Breast epithelium (tissue), 3 donors: ENCODE measurements around the gene SH2D2A.

Experiments used
- POLR2AphosphoS5 ChIP-seq, 3 donors: sonication (generic); formaldehyde crosslinking; IDR thresholded peaks; one replicate each; pipeline ENCODE4 v1.6.1; 2017; ENCODE audit warnings: antibody characterized with exemption in 3 of 3
- TF ChIP-seq, protein P1 (sequence below), 3 donors: fragments of 450-650 bp; IDR thresholded peaks; one replicate each; pipeline ENCODE4 v1.5.1; 2016 to 2017; ENCODE audit warnings: antibody characterized with exemption in 3 of 3, mild to moderate bottlenecking in 3 of 3, moderate library complexity in 3 of 3

DNA sequence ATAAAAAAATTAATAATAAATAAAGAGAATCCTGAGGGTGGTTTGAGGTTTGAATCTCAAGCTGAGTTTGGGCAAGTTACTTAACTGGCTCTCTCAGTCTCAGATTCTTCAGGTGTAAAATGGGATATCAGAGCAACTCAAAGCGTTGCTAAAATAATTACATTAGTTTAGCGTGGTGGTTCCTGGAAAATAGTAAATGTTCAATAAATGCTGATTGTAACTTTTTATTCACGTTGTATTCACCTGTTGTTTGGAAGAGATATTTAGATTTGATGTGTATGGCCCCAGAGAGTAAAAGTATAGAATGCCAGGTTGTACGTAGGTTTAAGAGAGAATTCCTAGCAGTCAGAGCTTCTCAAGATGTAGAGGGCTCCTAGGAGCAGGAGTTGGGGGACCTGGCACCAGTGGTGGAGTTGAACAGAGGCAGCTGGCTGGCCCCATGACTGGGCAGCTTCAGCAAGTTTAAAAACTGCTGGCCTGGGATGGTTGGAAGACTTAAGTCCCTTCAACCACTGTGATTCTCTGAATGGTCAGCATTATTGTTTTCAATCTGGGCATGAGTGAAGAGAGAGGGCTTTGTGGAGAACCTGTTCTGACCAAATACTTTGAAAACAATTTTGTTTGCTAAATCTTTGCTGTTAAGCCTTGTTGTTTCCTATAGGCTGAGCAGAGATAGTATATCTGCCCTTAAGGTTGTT, 26.9 kb downstream of the SH2D2A start:
- TF ChIP-seq, protein P1, sequence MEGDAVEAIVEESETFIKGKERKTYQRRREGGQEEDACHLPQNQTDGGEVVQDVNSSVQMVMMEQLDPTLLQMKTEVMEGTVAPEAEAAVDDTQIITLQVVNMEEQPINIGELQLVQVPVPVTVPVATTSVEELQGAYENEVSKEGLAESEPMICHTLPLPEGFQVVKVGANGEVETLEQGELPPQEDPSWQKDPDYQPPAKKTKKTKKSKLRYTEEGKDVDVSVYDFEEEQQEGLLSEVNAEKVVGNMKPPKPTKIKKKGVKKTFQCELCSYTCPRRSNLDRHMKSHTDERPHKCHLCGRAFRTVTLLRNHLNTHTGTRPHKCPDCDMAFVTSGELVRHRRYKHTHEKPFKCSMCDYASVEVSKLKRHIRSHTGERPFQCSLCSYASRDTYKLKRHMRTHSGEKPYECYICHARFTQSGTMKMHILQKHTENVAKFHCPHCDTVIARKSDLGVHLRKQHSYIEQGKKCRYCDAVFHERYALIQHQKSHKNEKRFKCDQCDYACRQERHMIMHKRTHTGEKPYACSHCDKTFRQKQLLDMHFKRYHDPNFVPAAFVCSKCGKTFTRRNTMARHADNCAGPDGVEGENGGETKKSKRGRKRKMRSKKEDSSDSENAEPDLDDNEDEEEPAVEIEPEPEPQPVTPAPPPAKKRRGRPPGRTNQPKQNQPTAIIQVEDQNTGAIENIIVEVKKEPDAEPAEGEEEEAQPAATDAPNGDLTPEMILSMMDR (IDR thresholded peaks at IDR 0.05) = no peak
- no peak for TF ChIP-seq POLR2AphosphoS5 (IDR thresholded peaks at IDR 0.05)
